Lower leg skin (tissue), 4 donors: ENCODE results near the gene AK2. TPM values are rescaled to one million over a fixed set of nuclear protein-coding genes. Genes with fewer than 3 reads are reported as not detected.

Source experiments
- DNase-seq, 2 donors: peaks; one replicate each; pipeline ENCODE4 v3.0.0-alpha.2; 2019; ENCODE audit warnings: low spot score in 2 of 2
- H3K4me3 ChIP-seq: fragments of 200-600 bp; sonication (generic); 2 replicates; pipeline ENCODE4 v1.5.1; 2017; ENCODE audit warnings: mild to moderate bottlenecking, low read depth; ENCODE audit not compliant: poor library complexity, severe bottlenecking
- CTCF ChIP-seq, 3 donors: fragments of 450-650 bp; IDR thresholded peaks; one replicate each; pipeline ENCODE4 v1.5.1; 2016; ENCODE audit warnings: antibody characterized with exemption in 3 of 3, mild to moderate bottlenecking in 3 of 3, moderate library complexity in 2 of 3
- POLR2A ChIP-seq, 2 donors: fragments of 450-650 bp; IDR thresholded peaks; one replicate each; pipeline ENCODE4 v1.6.1; 2016 to 2017; ENCODE audit warnings: antibody characterized with exemption in 2 of 2, mild to moderate bottlenecking in 1 of 2, moderate library complexity in 1 of 2
- WGBS, 2 donors: methylation state at CpG; one replicate each; pipeline ENCODE4 v1.1.5; 2018; 5-methylcytosine and 5-hydroxymethylcytosine counted together
- intact Hi-C: fragments of 100-400 bp; cut with DNase I; formaldehyde crosslinking; loops from one replicate; pipeline ENCODE4 v1.15.0; 2023; ENCODE audit warnings: low total_unique reads
- total RNA-seq, 4 donors: library from RNA; depleted of rRNA; stranded (reverse); fragments of >200 nt; gene quantifications; one replicate each; pipeline ENCODE4 v1.1.0, GENCODE V29; 2016

Gene AK2
- total RNA-seq, 4 donors from 2014 or later: 90.0 to 247 (median 144) TPM

- WGBS, 2 donors: 37 to 52% methylated on average over 8 of the region's 8 CpGs
- intact Hi-C loops: no loop called here
- TF ChIP-seq CTCF (IDR thresholded peaks at IDR 0.05) (no peak), POLR2A (IDR thresholded peaks at IDR 0.05) (no peak)
- H3K4me3 ChIP-seq: no peak overlapping the region
- no peak for DNase-seq
Observed at GRCh38 chr1:32960819-32961355, 75.8 kb downstream of the AK2 start.

- TF ChIP-seq POLR2A (IDR thresholded peaks at IDR 0.05) (no peak), CTCF (IDR thresholded peaks at IDR 0.05) (no peak)
- 31 to 50% methylated on average over 2 of the region's 2 CpGs for WGBS, 2 donors
- intact Hi-C loops: no loop called here
- no peak for DNase-seq
- no peak overlapping the region for H3K4me3 ChIP-seq
Observed at GRCh38 chr1:32960342-32960741, 76.3 kb downstream of the AK2 start.

- DNase-seq: no peak
- WGBS, 2 donors: 82 to 90% methylated on average over 1 of the region's 1 CpG
- TF ChIP-seq CTCF (IDR thresholded peaks at IDR 0.05) (no peak), POLR2A (IDR thresholded peaks at IDR 0.05) (no peak)
- no peak overlapping the region for H3K4me3 ChIP-seq
- intact Hi-C loops: no loop called here
Observed at GRCh38 chr1:32958827-32959226, 77.9 kb downstream of the AK2 start.

Other genes with a start within 250 kb of the AK2 start
- gene YARS1, start 219.5 kb downstream of the AK2 start, total RNA-seq: 10 to 100 TPM; 24.8 to 40.0 (median 30.2) TPM
- 10 to 100 TPM; 11.0 to 32.1 (median 18.2) TPM for gene S100PBP, start 219.2 kb downstream of the AK2 start, total RNA-seq
- under 1 TPM in 2 of 4 donors, not detected in 2; 0.27 to 0.58 TPM for gene FNDC5, start 166.0 kb downstream of the AK2 start, total RNA-seq
- under 1 TPM in 1 of 4 donors, not detected in 3; 0.19 TPM for gene HPCA, start 150.4 kb downstream of the AK2 start, total RNA-seq
- 100 to 1,000 TPM; 122 to 245 (median 198) TPM for gene TMEM54, start 135.5 kb downstream of the AK2 start, total RNA-seq
- 10 to 100 TPM; 29.5 to 42.6 (median 37.5) TPM for gene RNF19B, start 72.1 kb downstream of the AK2 start, total RNA-seq
- 10 to 100 TPM in 1 of 4 donors, 1 to 10 TPM in 3; 2.2 to 13.7 (median 3.5) TPM for gene AZIN2, start 44.3 kb upstream of the AK2 start, total RNA-seq
- 10 to 100 TPM; 25.8 to 32.0 (median 29.9) TPM for gene TRIM62, start 145.2 kb upstream of the AK2 start, total RNA-seq
- 10 to 100 TPM in 3 of 4 donors, 1 to 10 TPM in 1; 7.0 to 24.3 (median 19.9) TPM for gene ZNF362, start 219.6 kb upstream of the AK2 start, total RNA-seq